DND-41 (cell line): ENCODE data around the gene TRAIP.

Experiments used
- EZH2 ChIP-seq: IDR thresholded peaks from 3 replicates; pipeline ENCODE4 v1.6.1; 2012; ENCODE audit warnings: borderline replicate concordance, low read depth, mild to moderate bottlenecking, moderate library complexity, low read length, inconsistent platforms; ENCODE audit not compliant: severe bottlenecking
- TF ChIP-seq, protein P1 (sequence below): IDR thresholded peaks from 2 replicates; pipeline ENCODE4 v1.5.1; 2012; ENCODE audit warnings: borderline replicate concordance, low read length, moderate library complexity, mild to moderate bottlenecking; ENCODE audit not compliant: poor library complexity, severe bottlenecking; ENCODE audit errors: extremely low read depth

GRCh38 chr3:49883998-49884397, 27.6 kb upstream of the TRAIP start:
- TF ChIP-seq, protein P1, sequence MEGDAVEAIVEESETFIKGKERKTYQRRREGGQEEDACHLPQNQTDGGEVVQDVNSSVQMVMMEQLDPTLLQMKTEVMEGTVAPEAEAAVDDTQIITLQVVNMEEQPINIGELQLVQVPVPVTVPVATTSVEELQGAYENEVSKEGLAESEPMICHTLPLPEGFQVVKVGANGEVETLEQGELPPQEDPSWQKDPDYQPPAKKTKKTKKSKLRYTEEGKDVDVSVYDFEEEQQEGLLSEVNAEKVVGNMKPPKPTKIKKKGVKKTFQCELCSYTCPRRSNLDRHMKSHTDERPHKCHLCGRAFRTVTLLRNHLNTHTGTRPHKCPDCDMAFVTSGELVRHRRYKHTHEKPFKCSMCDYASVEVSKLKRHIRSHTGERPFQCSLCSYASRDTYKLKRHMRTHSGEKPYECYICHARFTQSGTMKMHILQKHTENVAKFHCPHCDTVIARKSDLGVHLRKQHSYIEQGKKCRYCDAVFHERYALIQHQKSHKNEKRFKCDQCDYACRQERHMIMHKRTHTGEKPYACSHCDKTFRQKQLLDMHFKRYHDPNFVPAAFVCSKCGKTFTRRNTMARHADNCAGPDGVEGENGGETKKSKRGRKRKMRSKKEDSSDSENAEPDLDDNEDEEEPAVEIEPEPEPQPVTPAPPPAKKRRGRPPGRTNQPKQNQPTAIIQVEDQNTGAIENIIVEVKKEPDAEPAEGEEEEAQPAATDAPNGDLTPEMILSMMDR, result no peak
- no peak for TF ChIP-seq EZH2
